GM18867 (cell line): Measurements from ENCODE around the gene UNK.
"Not testable (repeated sequence)": the region's sequence is repeated elsewhere in the genome, so short reads cannot be mapped to it uniquely, and the experiment has no call there.

Source experiments
- ATAC-seq: cut with Tn5 transposase; IDR thresholded peaks from one replicate; pipeline ENCODE4 v1.9.1; 2021; ENCODE audit warnings: mild to moderate bottlenecking, moderate library complexity; ENCODE audit not compliant: unreplicated experiment

Gene UNK

GRCh38 chr17:75795820-75796607 lies 11.4 kb downstream of the UNK start:
- ATAC-seq = no peak

DNA sequence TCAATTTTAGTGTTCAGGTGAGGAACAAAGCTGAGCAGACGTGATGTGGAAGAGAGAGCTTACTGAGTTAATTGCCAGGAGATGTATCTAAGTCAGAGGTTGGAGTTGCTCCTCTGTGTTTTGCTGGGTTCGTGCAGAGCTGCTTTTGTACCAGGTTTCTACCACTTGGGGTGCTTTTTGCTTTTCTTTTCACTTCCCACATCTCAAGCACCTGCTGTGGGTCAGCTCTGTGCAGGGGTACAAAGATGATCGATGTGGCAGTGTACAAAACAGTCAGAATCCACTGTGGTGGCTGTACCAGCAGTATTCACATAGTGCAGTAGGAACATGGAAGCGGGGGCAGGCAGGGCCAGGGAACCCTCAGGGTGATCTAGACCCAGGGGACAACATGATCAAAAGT lies 14.8 kb downstream of the UNK start:
- no peak for ATAC-seq

GRCh38 chr17:75803883-75804282 lies 19.3 kb downstream of the UNK start:
- no peak for ATAC-seq

DNA sequence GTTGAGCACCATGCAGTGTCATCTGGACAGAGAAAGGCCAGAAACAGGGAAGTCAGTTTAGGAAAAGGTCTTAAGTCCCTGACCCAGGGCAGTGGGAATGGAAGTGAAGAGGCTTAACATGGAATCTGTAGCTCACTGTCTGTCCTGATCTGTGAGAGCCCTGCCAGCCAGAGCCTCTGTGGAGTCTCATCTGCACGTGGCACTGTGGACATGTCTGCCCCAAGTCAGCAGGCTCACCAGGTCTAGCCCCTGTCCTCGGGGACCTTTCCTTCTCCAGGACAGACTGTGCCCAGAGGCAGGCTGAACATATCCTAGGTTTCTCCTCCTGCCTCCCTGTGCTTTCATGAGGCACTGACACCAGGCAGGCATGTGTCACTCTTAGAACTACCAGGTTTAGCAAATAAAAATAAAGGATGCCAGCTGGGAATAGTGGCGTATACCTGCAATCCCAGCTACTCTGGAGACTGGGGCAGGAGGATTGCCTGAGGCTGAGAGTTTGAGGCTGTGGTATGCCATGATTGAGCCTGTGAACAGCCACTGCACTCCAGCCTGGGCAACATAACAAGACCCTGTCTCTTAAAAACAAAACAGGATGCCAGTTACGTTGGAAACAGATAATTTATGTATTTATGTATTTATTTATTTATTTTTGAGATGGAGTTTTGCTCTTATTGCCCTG lies 22.4 kb downstream of the UNK start:
- no peak for ATAC-seq

- no peak for ATAC-seq
Observed at GRCh38 chr17:75807861-75808260, 23.3 kb downstream of the UNK start.

DNA sequence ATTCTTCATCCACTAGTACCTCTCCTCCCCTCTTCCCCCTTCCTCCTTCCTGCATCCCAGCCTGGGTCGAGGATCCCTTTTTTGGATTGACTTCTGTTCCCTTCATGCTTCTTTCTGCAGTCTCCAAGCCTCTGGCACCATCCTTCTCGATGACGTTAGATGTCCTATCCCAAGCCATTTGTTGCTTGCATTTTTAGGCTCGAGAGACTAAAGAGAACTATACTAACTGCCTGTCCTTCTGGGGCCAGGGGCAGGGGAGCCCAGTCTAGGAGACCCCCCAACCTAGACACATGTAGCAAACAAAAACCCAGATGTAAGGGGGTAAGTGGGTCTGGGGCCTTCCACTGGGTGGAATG lies 23.9 kb downstream of the UNK start:
- no peak for ATAC-seq

DNA sequence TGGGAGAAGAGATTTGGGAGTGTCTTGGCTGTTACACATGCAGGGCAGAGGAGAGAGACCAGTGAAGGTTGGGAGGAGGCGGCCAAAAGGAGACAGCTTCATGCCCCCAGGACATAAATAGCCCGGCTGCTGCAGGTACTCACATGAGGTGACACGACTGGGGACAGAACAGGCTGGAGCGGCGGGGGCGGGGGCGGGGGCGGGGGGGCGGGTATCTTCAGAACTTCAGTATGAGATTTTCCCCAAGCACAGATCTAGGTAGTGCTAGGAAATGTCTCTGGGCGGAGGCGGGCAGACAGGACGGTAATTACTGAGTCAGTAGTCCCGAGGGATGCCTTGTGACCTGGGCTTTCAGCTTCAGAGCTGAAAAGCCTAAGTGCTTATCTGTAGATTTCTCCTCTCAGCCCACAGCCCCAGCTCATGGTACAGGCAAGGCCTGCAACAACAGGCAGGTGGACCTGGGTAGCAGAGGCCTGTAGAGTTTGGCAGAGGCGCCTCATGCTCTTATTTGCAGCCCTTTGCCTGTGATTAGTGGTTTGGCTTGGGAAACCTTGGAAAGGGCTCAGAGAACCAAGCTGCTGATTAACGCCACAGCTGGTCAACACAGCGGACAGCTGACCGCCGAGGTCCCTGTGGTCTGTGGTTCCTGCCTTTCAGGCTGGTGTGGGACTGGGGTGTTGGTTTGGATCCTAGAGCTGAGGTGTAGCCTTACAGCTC lies 24.5 kb downstream of the UNK start:
- no peak for ATAC-seq

GRCh38 chr17:75809631-75810111 lies 25.1 kb downstream of the UNK start:
- ATAC-seq = no peak

GRCh38 chr17:75810216-75810615 lies 25.6 kb downstream of the UNK start:
- no peak for ATAC-seq

- not testable (repeated sequence) for ATAC-seq
Observed at GRCh38 chr17:75810756-75811155, 26.1 kb downstream of the UNK start.

- no peak for ATAC-seq
Observed at GRCh38 chr17:75811174-75811573, 26.6 kb downstream of the UNK start.

DNA sequence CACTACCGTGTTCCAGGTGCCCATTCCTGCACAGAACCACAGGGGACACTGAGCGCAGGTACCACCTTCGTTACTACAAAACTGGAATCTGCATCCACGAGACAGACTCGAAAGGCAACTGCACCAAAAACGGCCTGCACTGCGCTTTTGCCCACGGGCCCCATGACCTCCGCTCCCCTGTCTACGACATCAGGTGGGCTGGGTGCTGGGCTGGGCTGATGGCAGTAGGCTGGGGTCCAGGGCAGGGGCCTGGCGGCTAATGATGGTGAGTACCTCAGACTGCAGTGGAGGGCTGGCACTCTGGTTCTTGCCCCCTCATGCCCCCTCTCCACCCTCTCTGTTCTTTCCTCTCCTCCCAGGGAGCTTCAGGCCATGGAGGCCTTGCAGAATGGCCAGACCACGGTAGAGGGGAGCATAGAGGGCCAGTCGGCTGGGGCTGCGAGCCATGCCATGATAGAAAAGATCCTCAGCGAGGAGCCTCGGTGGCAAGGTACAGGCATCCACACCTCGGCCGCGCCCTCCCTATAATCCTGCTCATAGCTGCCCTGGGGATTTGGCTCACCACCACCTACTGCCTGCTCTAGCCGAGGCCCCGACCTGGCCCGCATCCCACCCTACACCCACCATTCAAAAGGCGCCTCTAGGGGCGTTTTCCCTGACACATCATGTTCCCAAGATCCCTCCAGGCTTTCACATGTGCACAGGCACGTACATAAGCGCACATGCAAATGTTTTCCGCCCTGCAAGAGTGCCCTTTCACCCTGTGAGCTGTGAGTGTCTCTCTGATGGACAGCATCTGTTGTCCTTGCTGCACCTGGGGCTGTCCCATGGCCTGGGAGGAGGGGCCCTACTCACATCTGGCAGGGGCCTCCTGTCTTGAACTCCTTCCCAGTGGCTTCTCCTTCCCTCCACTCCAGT lies 27.7 kb downstream of the UNK start:
- no peak for ATAC-seq

- ATAC-seq = no peak
Observed at GRCh38 chr17:75813081-75814020, 28.7 kb downstream of the UNK start.

DNA sequence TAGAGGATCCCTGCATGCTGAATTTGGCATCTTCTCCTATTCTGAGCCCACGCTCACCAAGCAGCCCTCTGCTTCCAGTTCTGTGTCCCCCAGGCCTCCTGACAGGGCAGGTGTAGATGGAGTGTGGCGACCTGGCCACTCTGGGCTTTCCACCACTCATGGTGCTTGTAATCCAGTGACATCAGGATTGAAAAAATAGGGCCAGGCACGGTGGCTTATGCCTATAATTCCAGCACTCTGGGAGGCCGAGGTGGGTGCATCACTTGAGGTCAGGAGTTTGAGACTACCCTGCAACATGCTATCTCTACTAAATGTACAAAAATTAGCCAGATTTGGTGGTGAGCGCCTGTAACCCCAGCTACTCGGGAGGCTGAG lies 29.4 kb downstream of the UNK start:
- ATAC-seq = no peak

DNA sequence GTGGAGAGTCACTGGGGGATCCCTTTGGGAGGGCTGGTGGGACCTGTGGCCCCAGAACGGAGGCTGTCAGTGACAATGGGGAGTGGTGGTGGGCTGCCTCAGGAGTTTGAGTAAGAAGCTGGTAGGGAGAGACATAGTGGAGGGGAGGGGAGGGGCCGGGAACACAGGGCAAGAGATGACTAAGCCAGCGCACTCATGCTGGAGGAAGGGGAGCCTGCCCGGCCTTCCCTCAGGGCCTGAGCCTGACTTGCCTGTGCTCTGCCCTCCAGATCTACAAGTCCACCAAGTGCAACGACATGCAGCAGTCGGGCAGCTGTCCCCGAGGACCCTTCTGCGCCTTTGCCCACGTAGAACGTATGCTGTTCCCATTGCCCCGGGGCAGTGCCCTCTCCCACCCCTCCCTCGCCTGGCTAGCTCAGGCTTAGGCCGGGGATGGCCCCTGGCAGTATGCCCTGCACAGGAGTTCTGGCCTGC lies 30.3 kb downstream of the UNK start:
- no peak for ATAC-seq

DNA sequence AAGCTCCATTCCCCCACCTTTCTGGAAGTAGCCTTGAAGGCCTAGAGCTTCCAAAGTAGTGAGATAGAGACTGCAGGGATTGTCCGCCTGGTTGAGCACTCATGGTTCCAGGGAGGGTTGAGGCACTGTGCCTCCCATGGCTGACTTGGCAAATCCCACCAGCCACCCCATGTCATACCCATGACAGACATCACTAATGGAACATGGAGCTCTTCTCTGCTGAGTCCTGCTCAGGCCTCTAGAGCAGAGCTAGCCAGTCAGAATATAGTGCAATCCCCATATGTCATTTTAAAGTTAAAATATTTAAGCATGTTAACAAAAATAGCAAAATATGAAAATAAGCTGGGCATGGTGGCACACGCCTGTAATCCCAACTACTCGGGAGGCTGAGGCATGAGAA lies 30.8 kb downstream of the UNK start:
- no peak for ATAC-seq

DNA sequence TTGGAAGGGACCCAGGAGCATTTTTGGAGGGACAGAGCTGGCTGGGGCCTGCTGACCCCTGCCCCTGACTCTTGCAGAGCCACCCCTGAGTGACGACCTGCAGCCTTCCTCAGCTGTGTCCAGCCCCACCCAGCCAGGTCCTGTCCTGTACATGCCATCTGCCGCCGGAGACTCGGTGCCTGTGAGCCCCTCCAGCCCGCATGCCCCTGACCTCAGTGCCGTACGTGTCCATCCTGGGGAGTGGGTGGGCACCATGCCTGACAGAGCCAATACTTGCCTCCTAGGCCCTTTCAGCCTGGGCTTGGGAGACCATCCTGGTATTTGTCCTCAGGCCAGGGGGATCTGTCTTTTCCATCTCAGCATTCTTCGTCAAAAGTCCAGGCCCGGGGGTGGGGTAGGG lies 32.1 kb downstream of the UNK start:
- no peak for ATAC-seq

DNA sequence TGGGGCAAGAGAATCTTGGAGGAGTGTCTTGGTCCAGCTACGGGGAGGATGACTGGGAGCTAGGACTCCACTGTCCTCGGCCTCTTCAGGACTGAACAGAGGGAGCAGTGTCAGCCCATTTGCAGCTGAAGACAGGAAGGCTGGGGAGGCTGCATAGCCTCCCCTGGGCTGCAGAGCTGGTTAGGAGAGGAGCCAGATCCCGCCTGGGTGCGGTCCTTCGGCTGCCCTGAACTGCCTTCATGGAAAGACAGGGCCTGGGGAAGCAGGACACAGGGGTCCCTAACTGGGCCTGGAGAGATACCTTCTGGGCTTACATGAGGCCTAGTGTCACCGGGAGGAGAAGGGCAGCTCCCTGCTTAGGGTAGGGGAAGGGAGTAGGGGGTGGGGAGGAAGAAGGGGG lies 33.0 kb downstream of the UNK start:
- no peak for ATAC-seq

DNA sequence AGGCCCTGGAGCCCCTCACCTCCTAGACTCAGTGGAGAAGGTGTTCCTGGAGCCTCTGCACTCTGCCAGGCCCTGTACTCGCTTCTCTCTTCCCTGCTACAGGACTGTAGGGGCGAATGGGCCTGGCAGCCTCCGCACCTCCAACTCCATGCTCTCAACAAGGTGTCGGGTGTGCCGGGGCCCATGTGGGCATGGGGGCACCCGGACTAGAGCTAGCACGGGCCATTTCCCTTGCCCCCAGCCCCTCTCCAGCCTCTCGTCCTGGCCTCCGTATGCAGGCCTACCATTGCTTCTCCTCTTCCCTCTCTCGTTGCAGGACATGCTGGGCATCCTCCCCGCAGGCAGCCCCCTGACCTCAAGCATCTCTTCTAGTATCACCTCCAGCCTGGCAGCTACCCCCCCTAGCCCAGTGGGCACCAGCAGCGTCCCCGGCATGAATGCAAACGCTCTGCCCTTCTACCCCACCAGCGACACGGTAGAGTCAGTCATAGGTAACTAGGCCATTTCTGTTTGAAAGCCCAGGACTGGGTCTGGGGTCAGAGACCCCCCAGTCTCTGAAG lies 33.8 kb downstream of the UNK start:
- ATAC-seq = no peak
